ENCODE measurements around the gene MEIKIN. TPM values are rescaled to one million over a fixed set of nuclear protein-coding genes. Genes with fewer than 3 reads are reported as not detected.

MEIKIN gene
- total RNA-seq, 1 donor = not detected

DNA sequence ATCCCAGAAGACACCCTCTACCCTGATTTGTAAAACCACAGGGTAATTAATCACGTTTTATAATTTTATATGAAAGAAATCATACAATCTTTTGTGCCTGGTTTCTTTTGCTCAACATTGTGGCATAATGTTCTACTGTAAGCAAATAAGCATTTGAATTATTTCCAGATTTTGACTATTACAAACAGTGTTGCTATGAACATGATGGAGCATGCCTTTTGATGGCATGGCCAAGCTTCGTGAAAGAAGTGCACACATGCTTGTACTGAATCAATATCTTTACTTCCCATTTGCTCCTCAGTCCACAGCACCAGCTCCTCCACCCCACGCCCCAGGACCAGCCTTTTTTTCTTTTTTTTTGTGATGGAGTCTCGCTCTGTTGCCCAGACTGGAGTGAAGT is 36.1 kb upstream of the MEIKIN start:
- TF ChIP-seq, protein P1, sequence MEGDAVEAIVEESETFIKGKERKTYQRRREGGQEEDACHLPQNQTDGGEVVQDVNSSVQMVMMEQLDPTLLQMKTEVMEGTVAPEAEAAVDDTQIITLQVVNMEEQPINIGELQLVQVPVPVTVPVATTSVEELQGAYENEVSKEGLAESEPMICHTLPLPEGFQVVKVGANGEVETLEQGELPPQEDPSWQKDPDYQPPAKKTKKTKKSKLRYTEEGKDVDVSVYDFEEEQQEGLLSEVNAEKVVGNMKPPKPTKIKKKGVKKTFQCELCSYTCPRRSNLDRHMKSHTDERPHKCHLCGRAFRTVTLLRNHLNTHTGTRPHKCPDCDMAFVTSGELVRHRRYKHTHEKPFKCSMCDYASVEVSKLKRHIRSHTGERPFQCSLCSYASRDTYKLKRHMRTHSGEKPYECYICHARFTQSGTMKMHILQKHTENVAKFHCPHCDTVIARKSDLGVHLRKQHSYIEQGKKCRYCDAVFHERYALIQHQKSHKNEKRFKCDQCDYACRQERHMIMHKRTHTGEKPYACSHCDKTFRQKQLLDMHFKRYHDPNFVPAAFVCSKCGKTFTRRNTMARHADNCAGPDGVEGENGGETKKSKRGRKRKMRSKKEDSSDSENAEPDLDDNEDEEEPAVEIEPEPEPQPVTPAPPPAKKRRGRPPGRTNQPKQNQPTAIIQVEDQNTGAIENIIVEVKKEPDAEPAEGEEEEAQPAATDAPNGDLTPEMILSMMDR (IDR thresholded peaks at IDR 0.05; ENCODE audit: insufficient read depth, low read length) = no peak
- H3K4me3 ChIP-seq (ENCODE audit: low read depth, low read length) = no peak overlapping the region
- no peak for DNase-seq (ENCODE audit: low read depth)

GRCh38 chr5:131980696-131981095 is 35.2 kb upstream of the MEIKIN start:
- TF ChIP-seq, protein P1 (IDR thresholded peaks at IDR 0.05; ENCODE audit: insufficient read depth, low read length) = no peak
- DNase-seq (ENCODE audit: low read depth) = no peak
- H3K4me3 ChIP-seq (ENCODE audit: low read depth, low read length) = no peak overlapping the region

GRCh38 chr5:131979816-131980215 is 34.4 kb upstream of the MEIKIN start:
- H3K4me3 ChIP-seq (ENCODE audit: low read depth, low read length) = no peak overlapping the region
- DNase-seq (ENCODE audit: low read depth) = no peak
- TF ChIP-seq, protein P1 (IDR thresholded peaks at IDR 0.05; ENCODE audit: insufficient read depth, low read length) = no peak

- no peak overlapping the region for H3K4me3 ChIP-seq (ENCODE audit: low read depth, low read length)
- no peak for DNase-seq (ENCODE audit: low read depth)
- TF ChIP-seq, protein P1 (IDR thresholded peaks at IDR 0.05; ENCODE audit: insufficient read depth, low read length) = no peak
Observed at GRCh38 chr5:131977212-131977604, 31.7 kb upstream of the MEIKIN start.

DNA sequence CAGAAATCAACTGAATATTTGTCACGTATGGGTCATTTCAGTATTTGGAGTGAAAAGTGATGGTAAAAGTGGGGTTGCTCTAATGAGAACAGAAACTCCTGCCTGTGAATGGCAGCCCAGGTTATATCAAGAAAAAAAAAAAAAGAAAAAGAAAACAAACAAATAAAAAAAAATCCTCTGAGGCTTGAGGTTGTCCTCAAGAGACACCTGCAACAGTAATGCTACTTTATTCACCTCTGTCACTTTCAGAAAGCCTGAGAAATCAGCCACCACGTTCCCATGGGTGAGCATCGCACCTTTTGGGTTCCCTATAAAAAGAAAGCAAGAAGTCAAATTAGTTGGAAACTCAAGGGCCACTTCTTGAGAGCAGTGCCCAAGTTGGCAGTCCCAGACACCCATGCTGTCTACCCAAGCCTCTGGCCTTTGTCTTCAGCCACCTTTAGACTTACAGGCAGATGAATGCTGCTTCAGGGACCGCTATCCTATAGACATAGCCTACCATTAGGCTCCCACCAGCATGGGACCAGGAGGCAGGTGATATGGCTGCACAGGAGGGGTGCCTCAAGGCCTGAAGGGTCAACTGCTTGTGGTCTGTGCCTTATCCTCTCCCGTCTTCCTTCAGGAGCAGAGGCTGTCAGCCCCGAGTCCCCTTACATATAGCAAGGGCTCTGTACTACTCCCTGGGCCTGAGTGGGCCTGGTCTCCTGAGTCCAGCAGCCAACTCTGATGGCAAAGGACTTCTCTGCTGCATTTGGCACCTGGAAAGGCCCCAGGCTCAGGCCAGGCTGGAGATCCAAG is 31.1 kb upstream of the MEIKIN start:
- DNase-seq (ENCODE audit: low read depth) = no peak
- TF ChIP-seq, protein P1 (IDR thresholded peaks at IDR 0.05; ENCODE audit: insufficient read depth, low read length) = no peak
- no peak overlapping the region for H3K4me3 ChIP-seq (ENCODE audit: low read depth, low read length)

DNA sequence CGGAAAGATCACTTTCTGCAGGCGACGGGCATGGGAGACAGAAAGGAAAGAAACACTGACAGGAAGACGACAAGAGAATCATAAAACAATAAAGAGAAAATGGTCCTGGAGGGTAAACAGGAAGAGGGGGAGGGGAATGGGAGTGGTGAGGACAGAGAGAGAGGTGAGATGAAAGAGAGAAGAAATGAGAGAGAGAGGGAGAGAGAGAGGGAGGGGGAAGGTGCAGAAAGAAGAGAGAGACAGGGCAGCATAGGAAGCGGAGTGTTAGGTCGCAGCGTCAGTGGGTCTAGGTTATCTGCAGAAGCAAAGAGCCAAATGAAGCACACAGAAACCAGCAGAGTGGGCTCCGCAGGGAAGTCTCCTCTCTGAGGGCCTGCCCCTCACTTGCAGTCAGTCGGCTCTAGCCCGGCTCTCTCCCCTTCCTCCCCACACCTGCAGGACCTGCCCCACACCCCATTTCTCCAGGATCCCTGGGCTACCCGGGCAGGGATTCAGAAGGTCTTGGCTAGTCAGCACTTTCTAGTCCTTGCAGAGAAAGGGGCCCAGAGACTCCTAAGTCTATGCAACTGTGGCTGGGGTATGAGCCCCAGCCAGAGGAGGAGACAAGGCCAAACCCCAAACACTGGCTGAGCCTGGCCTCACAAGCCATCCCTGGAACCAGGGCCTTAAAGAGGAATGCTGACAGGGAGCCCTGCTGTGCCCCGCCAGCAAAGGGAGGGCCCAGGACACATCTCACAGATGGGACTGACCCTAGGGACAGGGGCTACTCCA is 29.7 kb upstream of the MEIKIN start:
- TF ChIP-seq, protein P1 (IDR thresholded peaks at IDR 0.05; ENCODE audit: insufficient read depth, low read length) = no peak
- no peak overlapping the region for H3K4me3 ChIP-seq (ENCODE audit: low read depth, low read length)
- DNase-seq (ENCODE audit: low read depth) = no peak
